ENCODE results near the gene ZNF281.
"Not testable (repeated sequence)": the region's sequence is repeated elsewhere in the genome, so short reads cannot be mapped to it uniquely, and the experiment has no call there.

Gene ZNF281

GRCh38 chr1:200362421-200362820, 47.4 kb downstream of the ZNF281 start:
- Histone ChIP-seq H3K4ac (ENCODE audit: low read depth, low read length) (no peak overlapping the region), H3K18ac (ENCODE audit: low read length) (no peak overlapping the region), H3K23ac (ENCODE audit: low read length) (no peak overlapping the region), H3K79me2 (ENCODE audit: control insufficient read depth, insufficient read depth, low read length, poor library complexity) (no peaks in the 10 kb centered on the region), H2AK5ac (ENCODE audit: low read length) (no peak overlapping the region), H3K9me3 (ENCODE audit: insufficient read depth, low read depth, low read length) (peaks cover 2% of the 10 kb centered on the region), H3K79me1 (ENCODE audit: low read length) (no peaks in the 10 kb centered on the region), H3K4me1 (ENCODE audit: control insufficient read depth in 1 of 2, insufficient read depth in 2 of 2, low read length in 2 of 2) (peaks cover 0 to 6% of the 10 kb centered on the region in 2 experiments), H3K27ac (ENCODE audit: low read depth, low read length) (no peak overlapping the region), H3K9ac (ENCODE audit: low read length) (no peak overlapping the region), H2BK5ac (ENCODE audit: low read depth, low read length, poor library complexity) (no peak overlapping the region), H2BK12ac (ENCODE audit: low read length) (no peak overlapping the region), H3K4me3 (ENCODE audit: low read depth, low read length) (no peak overlapping the region), H3K4me2 (ENCODE audit: low read length) (no peak overlapping the region), H4K91ac (ENCODE audit: low read depth, low read length) (no peak overlapping the region), H2AFZ (ENCODE audit: insufficient read depth, low read length, poor library complexity) (no peak overlapping the region), H3K36me3 (ENCODE audit: control insufficient read depth in 1 of 2, insufficient read depth in 2 of 2, low read length in 2 of 2) (no peaks in the 10 kb centered on the region), H3K27me3 (ENCODE audit: insufficient read depth, low read length) (no peaks in the 10 kb centered on the region), H2BK120ac (ENCODE audit: insufficient read depth, low read length, poor library complexity) (no peak overlapping the region), H3K14ac (ENCODE audit: low read length) (no peak overlapping the region), H4K8ac (ENCODE audit: low read depth, low read length) (no peak overlapping the region), H4K12ac (ENCODE audit: low read depth, low read length) (no peak overlapping the region)
- DNase-seq = no peak
- no CpG with 5 or more reads among the region's 2 CpGs for WGBS (ENCODE audit: extremely low coverage, insufficient coverage, insufficient read length)

DNA sequence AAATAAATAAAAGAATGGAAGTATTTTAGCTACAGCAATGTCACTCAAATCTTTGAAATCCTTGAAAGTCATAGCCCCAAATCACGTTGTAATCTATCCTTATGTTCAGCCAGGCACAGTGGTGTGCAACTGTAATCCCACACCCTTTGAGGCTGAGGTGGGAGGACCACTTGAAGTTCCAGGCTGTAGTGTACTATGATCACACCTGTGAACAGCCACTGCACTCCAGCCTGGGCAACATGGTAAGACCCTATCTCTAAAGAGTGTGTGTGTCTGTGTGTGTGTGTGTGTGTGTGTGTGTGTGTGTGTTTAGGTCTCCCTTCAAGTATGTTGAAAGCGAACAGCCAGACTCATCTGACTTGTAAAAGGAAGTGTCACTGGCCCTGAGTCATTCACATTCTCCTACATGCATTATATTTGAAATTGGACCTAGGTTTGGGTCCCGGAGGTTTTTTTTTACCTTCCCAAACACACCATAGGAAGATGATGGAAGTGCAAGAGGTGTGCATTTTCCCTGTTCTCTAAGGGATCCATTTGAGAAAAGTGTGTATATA, 50.1 kb downstream of the ZNF281 start:
- Histone ChIP-seq H3K9me3 (ENCODE audit: insufficient read depth, low read depth, low read length) (peaks cover 2% of the 10 kb centered on the region), H3K4me3 (ENCODE audit: low read depth, low read length) (no peak overlapping the region), H3K18ac (ENCODE audit: low read length) (no peak overlapping the region), H3K23ac (ENCODE audit: low read length) (no peak overlapping the region), H2AK5ac (ENCODE audit: low read length) (no peak overlapping the region), H4K91ac (ENCODE audit: low read depth, low read length) (no peak overlapping the region), H4K8ac (ENCODE audit: low read depth, low read length) (no peak overlapping the region), H3K9ac (ENCODE audit: low read length) (no peak overlapping the region), H3K79me1 (ENCODE audit: low read length) (no peaks in the 10 kb centered on the region), H2BK12ac (ENCODE audit: low read length) (no peak overlapping the region), H3K27ac (ENCODE audit: low read depth, low read length) (no peak overlapping the region), H3K4me2 (ENCODE audit: low read length) (no peak overlapping the region), H3K27me3 (ENCODE audit: insufficient read depth, low read length) (no peaks in the 10 kb centered on the region), H3K4me1 (ENCODE audit: control insufficient read depth in 1 of 2, insufficient read depth in 2 of 2, low read length in 2 of 2) (peaks cover 0 to 6% of the 10 kb centered on the region in 2 experiments), H2AFZ (ENCODE audit: insufficient read depth, low read length, poor library complexity) (no peak overlapping the region), H3K79me2 (ENCODE audit: control insufficient read depth, insufficient read depth, low read length, poor library complexity) (no peaks in the 10 kb centered on the region), H4K12ac (ENCODE audit: low read depth, low read length) (no peak overlapping the region), H2BK5ac (ENCODE audit: low read depth, low read length, poor library complexity) (no peak overlapping the region), H3K36me3 (ENCODE audit: control insufficient read depth in 1 of 2, insufficient read depth in 2 of 2, low read length in 2 of 2) (no peaks in the 10 kb centered on the region), H3K14ac (ENCODE audit: low read length) (no peak overlapping the region), H3K4ac (ENCODE audit: low read depth, low read length) (no peak overlapping the region), H2BK120ac (ENCODE audit: insufficient read depth, low read length, poor library complexity) (no peak overlapping the region)
- DNase-seq = no peak
- WGBS (ENCODE audit: extremely low coverage, insufficient coverage, insufficient read length) = no CpG with 5 or more reads among the region's 3 CpGs

DNA sequence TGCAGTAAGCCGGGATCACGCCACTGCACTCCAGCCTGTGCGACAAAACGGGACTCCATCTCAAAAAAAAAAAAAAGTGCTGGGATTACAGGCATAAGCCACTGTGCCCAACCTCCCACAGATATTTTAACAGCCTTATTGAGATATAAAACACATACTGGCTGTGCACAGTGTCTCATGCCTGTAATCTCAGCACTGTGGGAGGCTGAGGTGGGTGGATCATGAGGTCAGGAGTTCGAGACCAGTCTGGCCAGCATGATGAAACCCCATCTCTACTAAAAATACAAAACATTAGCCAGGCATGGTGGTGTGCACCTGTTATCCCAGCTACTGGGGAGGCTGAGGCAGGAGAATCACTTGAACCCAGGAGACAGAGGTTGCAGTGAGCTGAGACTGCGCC, 51.9 kb downstream of the ZNF281 start:
- H2AFZ ChIP-seq (ENCODE audit: insufficient read depth, low read length, poor library complexity); DNase-seq; H2BK12ac ChIP-seq (ENCODE audit: low read length); H4K8ac ChIP-seq (ENCODE audit: low read depth, low read length); H3K9ac ChIP-seq (ENCODE audit: low read length); H3K27me3 ChIP-seq (ENCODE audit: insufficient read depth, low read length); H3K4me3 ChIP-seq (ENCODE audit: low read depth, low read length); H4K12ac ChIP-seq (ENCODE audit: low read depth, low read length); H3K36me3 ChIP-seq (ENCODE audit: control insufficient read depth in 1 of 2, insufficient read depth in 2 of 2, low read length in 2 of 2); H3K18ac ChIP-seq (ENCODE audit: low read length); H2BK120ac ChIP-seq (ENCODE audit: insufficient read depth, low read length, poor library complexity); H3K23ac ChIP-seq (ENCODE audit: low read length); H2BK5ac ChIP-seq (ENCODE audit: low read depth, low read length, poor library complexity); H3K4me2 ChIP-seq (ENCODE audit: low read length); H4K91ac ChIP-seq (ENCODE audit: low read depth, low read length); H3K4me1 ChIP-seq (ENCODE audit: control insufficient read depth in 1 of 2, insufficient read depth in 2 of 2, low read length in 2 of 2); H3K79me2 ChIP-seq (ENCODE audit: control insufficient read depth, insufficient read depth, low read length, poor library complexity); H3K9me3 ChIP-seq (ENCODE audit: insufficient read depth, low read depth, low read length); H3K4ac ChIP-seq (ENCODE audit: low read depth, low read length); H2AK5ac ChIP-seq (ENCODE audit: low read length); H3K79me1 ChIP-seq (ENCODE audit: low read length); H3K27ac ChIP-seq (ENCODE audit: low read depth, low read length); H3K14ac ChIP-seq (ENCODE audit: low read length): not testable (repeated sequence)
- WGBS (ENCODE audit: extremely low coverage, insufficient coverage, insufficient read length) = no CpG with 5 or more reads among the region's 6 CpGs

DNA sequence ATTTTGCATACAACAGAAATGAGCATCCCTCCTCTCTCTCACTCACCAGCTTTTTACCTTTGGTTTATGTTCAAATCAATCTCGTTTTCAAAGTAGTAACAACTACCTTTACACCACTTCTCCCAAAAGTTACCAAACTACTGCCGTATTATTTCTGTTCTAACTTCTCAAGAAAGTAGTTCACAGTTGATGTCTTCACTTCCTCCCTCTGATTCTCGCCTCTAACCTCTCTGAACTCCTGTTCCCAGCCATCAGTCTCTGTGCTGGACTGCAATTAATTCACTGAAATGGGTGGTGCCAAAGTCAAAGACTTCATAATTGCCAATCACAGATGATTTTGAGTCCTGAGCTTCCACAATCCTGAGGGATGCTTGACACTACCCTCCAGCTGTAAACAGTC, 54.0 kb downstream of the ZNF281 start:
- no peaks in the 10 kb centered on the region for H3K9me3 ChIP-seq (ENCODE audit: insufficient read depth, low read depth, low read length)
- no peak overlapping the region for H3K4ac ChIP-seq (ENCODE audit: low read depth, low read length)
- no peaks in the 10 kb centered on the region for H3K79me1 ChIP-seq (ENCODE audit: low read length)
- no peak overlapping the region for H2AFZ ChIP-seq (ENCODE audit: insufficient read depth, low read length, poor library complexity)
- no peaks in the 10 kb centered on the region for H3K79me2 ChIP-seq (ENCODE audit: control insufficient read depth, insufficient read depth, low read length, poor library complexity)
- H3K4me3 ChIP-seq (ENCODE audit: low read depth, low read length) = no peak overlapping the region
- no peak for DNase-seq
- no peak overlapping the region for H2BK5ac ChIP-seq (ENCODE audit: low read depth, low read length, poor library complexity)
- peak overlapping the region; percentile 10 for H3K23ac ChIP-seq (ENCODE audit: low read length)
- no peaks in the 10 kb centered on the region for H3K27me3 ChIP-seq (ENCODE audit: insufficient read depth, low read length)
- peaks cover 0 to 5% of the 10 kb centered on the region in 2 experiments for H3K4me1 ChIP-seq (ENCODE audit: control insufficient read depth in 1 of 2, insufficient read depth in 2 of 2, low read length in 2 of 2)
- H3K36me3 ChIP-seq (ENCODE audit: control insufficient read depth in 1 of 2, insufficient read depth in 2 of 2, low read length in 2 of 2) = no peaks in the 10 kb centered on the region
- H3K4me2 ChIP-seq (ENCODE audit: low read length) = no peak overlapping the region
- WGBS (ENCODE audit: extremely low coverage, insufficient coverage, insufficient read length) = no CpG with 5 or more reads among the region's 3 CpGs
- no peak overlapping the region for H2BK12ac ChIP-seq (ENCODE audit: low read length)
- H3K27ac ChIP-seq (ENCODE audit: low read depth, low read length) = no peak overlapping the region
- no peak overlapping the region for H2BK120ac ChIP-seq (ENCODE audit: insufficient read depth, low read length, poor library complexity)
- no peak overlapping the region for H4K8ac ChIP-seq (ENCODE audit: low read depth, low read length)
- no peak overlapping the region for H2AK5ac ChIP-seq (ENCODE audit: low read length)
- H3K14ac ChIP-seq (ENCODE audit: low read length) = no peak overlapping the region
- no peak overlapping the region for H3K9ac ChIP-seq (ENCODE audit: low read length)
- H4K91ac ChIP-seq (ENCODE audit: low read depth, low read length) = no peak overlapping the region
- no peak overlapping the region for H4K12ac ChIP-seq (ENCODE audit: low read depth, low read length)
- H3K18ac ChIP-seq (ENCODE audit: low read length) = no peak overlapping the region

Data from trophoblast cell (in vitro differentiated cells and primary cell).